Measurements from ENCODE around the gene DGCR6L.
"Not testable (repeated sequence)": the region's sequence is repeated elsewhere in the genome, so short reads cannot be mapped to it uniquely, and the experiment has no call there.

The DGCR6L gene

GRCh38 chr22:20324139-20324516 is 4.3 kb upstream of the DGCR6L start:
- DNase-seq, result no peak

GRCh38 chr22:20321552-20322211 is 1.8 kb upstream of the DGCR6L start:
- not testable (repeated sequence) for DNase-seq

GRCh38 chr22:20320659-20321551 is 1.0 kb upstream of the DGCR6L start:
- not testable (repeated sequence) for DNase-seq

DNA sequence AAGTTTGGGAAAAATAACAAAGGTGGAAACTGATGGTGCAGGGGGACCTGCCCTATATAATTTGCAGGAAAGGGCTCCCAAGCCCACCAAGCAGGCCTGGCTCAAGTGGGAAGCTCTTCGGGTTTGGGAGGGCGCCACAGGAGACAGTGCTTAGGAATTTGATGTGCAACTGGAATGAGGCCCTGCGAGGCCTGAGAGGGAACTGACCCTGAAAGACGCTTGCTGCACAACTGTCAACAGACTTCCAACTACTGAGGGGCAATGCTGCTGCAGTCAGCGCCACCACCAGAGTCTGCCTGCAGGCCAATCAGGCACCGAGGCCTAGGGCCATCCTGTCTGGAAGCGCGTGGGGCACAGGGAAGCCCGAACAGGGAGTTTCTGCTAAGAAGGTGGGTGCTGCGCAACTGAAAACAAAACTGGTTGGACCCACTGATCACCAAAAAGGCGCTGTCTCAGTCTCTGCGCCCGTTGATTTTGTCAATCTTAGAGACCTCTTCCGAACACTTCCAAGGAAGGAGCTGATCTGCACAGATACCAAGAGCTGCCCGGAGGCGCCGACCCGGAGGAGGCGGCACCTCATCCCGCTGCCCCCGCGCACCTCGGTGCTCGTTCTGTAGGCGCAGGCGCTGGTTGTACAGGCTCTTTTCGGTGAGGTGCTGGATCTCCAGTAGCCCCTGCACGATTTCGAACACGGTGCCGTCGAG is 667 bp downstream of the DGCR6L start:
- no peak for DNase-seq

DNA sequence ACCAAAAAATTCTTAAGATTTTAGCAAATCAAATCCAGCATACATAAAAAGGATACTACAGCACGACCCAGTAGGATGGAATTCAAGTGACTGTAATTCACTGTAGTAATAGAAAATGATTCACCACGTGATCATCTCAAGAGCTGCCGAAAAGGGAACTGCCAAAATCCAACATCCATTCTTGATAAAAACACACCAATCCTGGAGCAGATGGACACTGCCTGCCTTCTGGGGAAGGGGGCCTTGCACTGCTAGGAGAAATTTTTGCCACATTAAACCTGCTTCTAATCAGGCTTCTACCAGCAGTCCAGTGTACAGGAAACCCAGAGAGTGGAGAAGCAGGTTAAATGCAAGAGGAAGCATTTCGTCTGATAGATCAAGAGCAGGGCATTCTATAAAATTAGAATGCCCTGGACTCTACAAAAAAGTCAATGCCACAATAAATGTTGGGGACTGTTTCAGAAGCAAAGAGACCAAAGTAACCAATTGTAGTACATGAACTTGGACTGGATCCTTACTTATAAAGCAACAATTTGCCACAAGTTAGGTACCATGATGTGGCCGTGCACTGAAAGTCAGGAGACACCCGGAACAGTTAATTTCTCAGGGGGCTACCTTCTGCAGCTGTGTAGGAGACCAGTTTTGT is 1.7 kb downstream of the DGCR6L start:
- DNase-seq, result not testable (repeated sequence)

DNA sequence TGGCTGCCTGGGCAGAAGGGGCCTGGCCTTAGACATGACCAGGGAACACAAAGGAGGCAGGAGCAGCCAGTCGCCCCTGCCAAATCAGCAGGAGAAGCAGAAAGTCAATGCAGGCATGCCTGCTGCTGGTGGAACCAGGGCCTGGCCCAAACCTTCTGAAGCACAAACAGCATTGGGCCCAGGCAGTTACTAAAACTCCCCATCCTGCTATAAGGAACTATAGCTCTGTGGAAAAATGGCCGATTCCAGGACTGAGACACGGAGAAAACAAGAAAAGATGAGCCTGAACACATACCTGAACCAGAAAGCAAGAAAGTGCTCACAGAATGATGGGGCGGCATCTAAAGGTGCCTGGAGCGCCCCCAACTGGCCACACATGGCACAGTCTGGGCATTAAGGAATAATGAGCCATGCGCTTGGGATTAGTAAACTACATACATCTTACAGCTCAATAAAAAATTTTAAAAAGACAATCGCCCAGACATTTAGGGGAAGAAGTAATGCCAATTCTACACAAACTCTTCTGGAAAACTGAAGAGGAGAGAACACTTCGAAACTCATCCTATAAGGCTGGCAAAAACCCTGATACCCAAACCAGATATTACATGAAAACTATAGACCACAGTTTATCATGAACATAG is 2.3 kb downstream of the DGCR6L start:
- DNase-seq, result not testable (repeated sequence)

GRCh38 chr22:20316844-20317401 is 2.9 kb downstream of the DGCR6L start:
- no peak for DNase-seq

- no peak for DNase-seq
Measured at GRCh38 chr22:20316217-20316843, 3.5 kb downstream of the DGCR6L start.

GRCh38 chr22:20315337-20316216 is 4.3 kb downstream of the DGCR6L start:
- DNase-seq, result no peak

- not testable (repeated sequence) for DNase-seq
Measured at GRCh38 chr22:20314741-20315336, 5.0 kb downstream of the DGCR6L start.

DNA sequence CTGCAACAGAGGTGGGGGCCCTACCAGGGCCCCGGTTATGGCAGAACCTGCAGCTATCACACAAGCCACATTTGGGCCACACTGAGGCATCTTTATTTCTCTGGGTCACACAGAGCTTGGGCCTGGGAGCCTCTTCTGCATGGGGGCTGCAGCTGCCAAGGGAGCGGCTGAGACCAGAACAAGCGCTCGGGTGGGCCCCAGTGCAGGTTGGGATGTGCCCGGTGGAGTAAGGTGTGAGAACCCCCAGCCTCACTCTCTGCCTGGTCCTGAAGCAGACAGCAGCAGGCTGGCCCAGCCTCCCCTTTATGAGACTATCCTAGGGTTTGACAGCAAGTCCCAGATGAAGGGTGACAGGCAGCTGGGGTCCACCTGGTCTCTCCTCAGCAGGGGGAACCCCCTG is 5.7 kb downstream of the DGCR6L start:
- DNase-seq, result not testable (repeated sequence)

DNA sequence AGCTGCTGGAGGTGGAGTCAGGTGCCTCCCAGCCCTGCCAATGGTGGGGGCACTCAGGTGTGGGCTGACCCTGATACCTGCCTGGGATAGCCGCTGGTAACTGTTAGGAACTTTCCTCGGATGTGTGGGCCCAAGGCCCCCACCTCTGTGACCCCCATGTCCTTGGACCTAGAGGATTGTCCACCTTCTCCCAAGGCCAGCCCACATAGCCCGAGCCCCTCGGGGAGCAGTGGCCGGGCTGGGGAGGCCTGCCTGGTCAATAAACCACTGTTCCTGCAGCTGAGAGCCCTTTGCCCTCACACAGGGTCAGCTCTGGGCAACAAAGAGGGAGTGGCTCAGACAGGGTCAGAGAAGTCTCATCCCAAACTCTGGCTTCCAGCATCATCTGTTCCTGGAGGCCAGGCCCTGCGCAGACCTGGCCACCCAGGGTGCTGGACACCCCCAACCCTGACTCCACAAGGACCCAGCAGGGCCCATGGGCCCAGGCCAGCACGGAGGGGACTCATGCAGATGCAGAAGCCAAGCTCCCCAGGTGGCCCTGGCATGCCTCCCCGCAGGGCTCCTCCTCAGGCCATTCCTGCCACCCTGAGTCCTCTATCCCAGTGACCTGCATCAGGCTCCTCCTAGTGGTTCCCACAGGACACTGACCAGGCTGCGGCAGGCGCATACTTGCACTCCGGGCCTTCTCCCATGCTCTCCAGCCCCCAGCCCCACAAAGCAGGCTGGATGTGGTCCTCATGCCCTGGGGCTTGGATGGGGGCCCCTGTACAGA is 6.4 kb downstream of the DGCR6L start:
- not testable (repeated sequence) for DNase-seq

DNA sequence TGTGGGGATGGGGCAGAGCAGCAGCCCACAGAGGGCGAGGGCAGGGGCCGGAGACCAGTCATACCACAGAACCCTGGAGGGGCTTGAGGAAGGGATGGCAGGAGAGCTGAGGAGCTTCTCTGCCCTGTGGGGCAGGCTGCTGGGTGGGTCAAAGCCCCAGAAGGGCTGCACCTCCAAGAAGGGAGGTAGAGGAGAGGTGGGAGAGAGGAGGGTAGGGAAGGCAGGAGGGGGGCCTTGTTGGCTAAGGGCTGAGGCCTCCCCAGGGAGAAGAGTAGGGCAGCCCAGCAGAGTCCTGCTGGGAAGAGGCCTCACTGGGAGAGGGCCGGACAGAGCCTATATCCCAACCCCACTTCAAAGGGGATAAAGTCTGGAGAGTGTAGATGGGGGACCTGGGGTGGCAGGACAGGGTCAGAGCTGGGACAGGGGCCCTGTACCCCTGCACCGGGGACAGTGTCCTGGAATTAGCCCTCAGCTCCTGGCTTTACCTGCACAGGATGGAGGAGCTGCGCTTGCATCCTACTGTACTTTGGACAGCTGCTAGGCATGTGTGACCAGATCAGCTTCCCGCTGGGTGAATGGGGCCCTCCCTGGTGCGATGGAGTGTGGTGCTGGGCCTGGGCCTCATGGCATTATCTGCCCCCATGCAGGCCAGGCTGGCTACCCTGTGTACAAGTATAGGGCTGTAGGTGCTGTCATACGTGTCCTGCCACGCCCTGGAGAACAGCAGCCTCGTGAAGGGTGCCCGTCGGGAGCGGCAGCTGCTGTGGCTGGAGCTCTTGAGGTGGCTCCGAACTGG is 7.3 kb downstream of the DGCR6L start:
- no peak for DNase-seq

- not testable (repeated sequence) for DNase-seq
Measured at GRCh38 chr22:20311249-20312062, 8.4 kb downstream of the DGCR6L start.

DNA sequence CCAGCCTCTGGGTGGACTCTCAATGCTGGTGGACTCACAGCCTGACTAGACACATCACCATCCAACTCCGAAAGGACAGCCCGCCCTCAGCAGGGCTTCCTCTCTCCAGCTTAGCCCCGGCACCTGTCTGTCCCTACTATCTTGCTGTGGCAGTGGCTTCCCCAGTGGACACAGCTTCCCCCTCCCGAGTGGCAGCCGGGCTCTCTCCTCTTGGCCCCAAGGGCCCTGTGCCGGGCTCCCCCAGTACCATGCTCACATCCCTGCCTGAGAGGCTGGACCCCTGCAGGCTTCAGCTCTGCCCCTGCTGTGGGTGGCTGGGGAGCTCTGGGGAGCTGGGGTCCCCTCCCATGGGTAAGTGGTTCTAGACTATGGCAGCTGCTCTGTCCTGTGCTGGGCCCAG is 9.1 kb downstream of the DGCR6L start:
- DNase-seq, result not testable (repeated sequence)

GRCh38 chr22:20310180-20310579 is 9.7 kb downstream of the DGCR6L start:
- not testable (repeated sequence) for DNase-seq

DNA sequence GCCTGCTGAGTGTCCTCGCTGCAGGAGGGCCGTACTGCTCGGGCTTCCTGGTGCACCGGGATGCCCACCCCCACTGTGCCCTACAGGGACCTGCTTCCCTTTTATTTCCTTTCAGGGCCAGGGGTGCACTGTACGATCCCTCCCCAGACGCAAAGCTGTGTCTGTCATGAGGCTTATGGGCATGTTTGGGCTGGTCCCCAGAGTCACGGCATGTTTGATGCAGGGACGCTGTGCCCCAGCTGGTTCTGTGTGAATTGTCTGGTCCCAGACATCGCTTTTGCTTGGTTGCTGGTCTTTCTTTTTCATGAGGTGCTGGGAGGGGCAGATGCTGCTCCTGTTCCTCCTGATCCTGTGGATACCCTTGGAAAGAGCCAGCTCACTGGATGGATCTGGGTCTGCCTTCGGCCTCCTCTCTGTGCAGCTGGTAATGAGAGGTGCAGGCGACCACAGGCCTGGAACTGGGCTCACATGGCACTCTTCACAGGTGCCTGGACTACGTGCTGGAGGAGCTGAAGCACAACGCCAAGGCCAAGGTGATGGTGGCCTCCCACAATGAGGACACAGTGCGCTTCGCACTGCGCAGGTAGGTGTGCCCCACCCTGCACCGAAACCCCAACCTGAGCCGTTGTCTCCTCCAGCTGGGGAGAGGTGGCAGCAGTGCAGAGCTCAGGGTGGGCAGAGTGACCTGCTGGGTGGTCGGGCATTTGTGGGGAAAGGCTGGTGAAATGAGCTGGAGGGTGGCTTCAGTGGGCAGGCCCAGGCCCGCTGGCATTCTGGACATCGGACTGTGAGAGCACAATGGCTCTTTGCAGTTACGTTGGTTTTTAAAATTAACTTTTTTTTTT is 10.8 kb downstream of the DGCR6L start:
- not testable (repeated sequence) for DNase-seq

Data from NCI-H2081 treated with DMSO at 0.1 percent for 48 hours (cell line).